Fibroblast of lung (primary cell): ENCODE measurements around the gene MICAL3. TPM values are rescaled to one million over a fixed set of nuclear protein-coding genes. Genes with fewer than 3 reads are reported as not detected.
"Not testable (repeated sequence)": the region's sequence is repeated elsewhere in the genome, so short reads cannot be mapped to it uniquely, and the experiment has no call there.

Experiments used
- DNase-seq, 2 donors: peaks; one replicate each; pipeline versions ENCODE4 v3.0.0 to v3.0.0-alpha.2; 2010; ENCODE audit warnings: low read depth in 2 of 2
- H2AFZ ChIP-seq: 2 replicates; pipeline ENCODE4 v1.5.1; 2012; ENCODE audit warnings: low read length, control low read depth, inconsistent platforms
- H3K27ac ChIP-seq: 2 replicates; pipeline ENCODE4 v1.5.1; 2011; ENCODE audit warnings: low read length, control low read depth; ENCODE audit not compliant: insufficient read depth
- H3K27me3 ChIP-seq: 2 replicates; pipeline ENCODE4 v1.5.1; 2011; ENCODE audit warnings: mild to moderate bottlenecking, low read length; ENCODE audit not compliant: control insufficient read depth, insufficient read depth
- H3K36me3 ChIP-seq: 2 replicates; pipeline ENCODE4 v1.5.1; 2011; ENCODE audit warnings: low read length; ENCODE audit not compliant: control insufficient read depth, insufficient read depth
- H3K4me1 ChIP-seq: 2 replicates; pipeline ENCODE4 v1.5.1; 2011; ENCODE audit warnings: low read length; ENCODE audit not compliant: control insufficient read depth, insufficient read depth; ENCODE audit errors: extremely low read depth
- H3K4me2 ChIP-seq: 2 replicates; pipeline ENCODE4 v1.5.1; 2011; ENCODE audit warnings: low read length, control low read depth; ENCODE audit not compliant: insufficient read depth; ENCODE audit errors: extremely low read depth
- H3K4me3 ChIP-seq, 4 experiments: fragments of 200-600 bp in 1 of 4; sonication (generic) in 1 of 4; replicated peaks in 1 of 4; 2 replicates each; pipeline ENCODE4 v1.5.1; 2011 to 2016; ENCODE audit warnings: low read length in 4 of 4, low read depth in 3 of 4, mild to moderate bottlenecking in 3 of 4, control low read depth in 2 of 4, inconsistent platforms in 1 of 4, mixed read lengths in 1 of 4; ENCODE audit not compliant: insufficient read depth in 1 of 4; ENCODE audit errors: control extremely low read depth in 1 of 4
- H3K79me2 ChIP-seq: 2 replicates; pipeline ENCODE4 v1.5.1; 2012; ENCODE audit warnings: mild to moderate bottlenecking, low read length, inconsistent platforms; ENCODE audit not compliant: control insufficient read depth, insufficient read depth
- H3K9ac ChIP-seq: 2 replicates; pipeline ENCODE4 v1.5.1; 2011; ENCODE audit warnings: mild to moderate bottlenecking, low read length, control low read depth; ENCODE audit not compliant: insufficient read depth
- H3K9me3 ChIP-seq: 2 replicates; pipeline ENCODE4 v1.5.1; 2012; ENCODE audit warnings: low read depth, low read length; ENCODE audit not compliant: control insufficient read depth, insufficient read depth
- H4K20me1 ChIP-seq: 2 replicates; pipeline ENCODE4 v1.5.1; 2011; ENCODE audit warnings: low read length; ENCODE audit not compliant: control insufficient read depth, insufficient read depth; ENCODE audit errors: extremely low read depth
- EZH2 ChIP-seq: IDR thresholded peaks from 2 replicates; pipeline ENCODE4 v1.5.1; 2012; ENCODE audit warnings: low read length, control low read depth, mild to moderate bottlenecking; ENCODE audit errors: missing control alignments
- polyA plus RNA-seq, 2 donors: library from polyadenylated mRNA; depleted of rRNA in 1 of 2; stranded (reverse) in 1 of 2; unstranded in 1 of 2; fragments of >200 nt; gene quantifications; 2 replicates each; pipeline ENCODE4 v1.2.1, GENCODE V29; 2011 to 2012; ENCODE audit warnings: missing spikeins in 1 of 2
- total RNA-seq: library from RNA; depleted of rRNA; stranded (reverse); fragments of >200 nt; gene quantifications from 2 replicates; pipeline ENCODE4 v1.2.1, GENCODE V29; 2014
- TF ChIP-seq, protein P1 (sequence below), 2 donors: IDR thresholded peaks in 1 of 2; conservative IDR thresholded peaks in 1 of 2; 1 replicate in 1 of 2; 2 replicates in 1 of 2; pipeline ENCODE4 v1.5.1; 2011 to 2012; ENCODE audit warnings: low read length in 2 of 2, control low read depth in 1 of 2, inconsistent platforms in 1 of 2, low read depth in 1 of 2, mild to moderate bottlenecking in 1 of 2

Gene MICAL3
- total and polyA plus RNA-seq, 2 donors (not counting 1 experiment from before 2014, with no cell fraction given): 10.8 to 22.6 TPM

DNA sequence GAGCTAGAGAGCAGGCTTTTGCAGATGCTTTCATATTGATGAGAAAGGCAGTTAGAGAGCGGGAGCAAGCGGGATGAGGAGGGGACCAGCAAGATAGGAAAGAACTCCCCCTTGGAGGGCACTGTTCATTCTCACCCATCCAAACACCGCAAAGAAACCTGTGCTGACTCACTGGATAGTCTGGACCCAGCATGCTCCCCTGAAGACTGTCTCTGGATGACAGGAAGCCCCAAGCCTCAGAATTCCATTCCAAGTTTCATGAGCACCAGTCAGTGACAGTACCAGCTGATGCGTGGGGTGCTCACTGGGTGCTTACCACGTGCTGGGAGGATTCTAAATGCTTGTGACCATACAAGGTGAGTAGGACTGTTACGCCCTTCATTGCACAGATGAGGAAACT lies 34.2 kb downstream of the MICAL3 start:
- Histone ChIP-seq H3K36me3 (no peaks in the 10 kb centered on the region), H3K4me3 (no peak overlapping the region), H2AFZ (no peak overlapping the region), H3K79me2 (peaks cover 40% of the 10 kb centered on the region), H4K20me1 (no peaks in the 10 kb centered on the region), H3K9ac (no peak overlapping the region), H3K9me3 (no peaks in the 10 kb centered on the region), H3K4me2 (no peak overlapping the region), H3K4me1 (peaks cover 5% of the 10 kb centered on the region), H3K27ac (no peak overlapping the region), H3K27me3 (no peaks in the 10 kb centered on the region)
- peak in 1 of 2 donors; percentile 58 for DNase-seq
- TF ChIP-seq EZH2: no peak
- TF ChIP-seq, protein P1, sequence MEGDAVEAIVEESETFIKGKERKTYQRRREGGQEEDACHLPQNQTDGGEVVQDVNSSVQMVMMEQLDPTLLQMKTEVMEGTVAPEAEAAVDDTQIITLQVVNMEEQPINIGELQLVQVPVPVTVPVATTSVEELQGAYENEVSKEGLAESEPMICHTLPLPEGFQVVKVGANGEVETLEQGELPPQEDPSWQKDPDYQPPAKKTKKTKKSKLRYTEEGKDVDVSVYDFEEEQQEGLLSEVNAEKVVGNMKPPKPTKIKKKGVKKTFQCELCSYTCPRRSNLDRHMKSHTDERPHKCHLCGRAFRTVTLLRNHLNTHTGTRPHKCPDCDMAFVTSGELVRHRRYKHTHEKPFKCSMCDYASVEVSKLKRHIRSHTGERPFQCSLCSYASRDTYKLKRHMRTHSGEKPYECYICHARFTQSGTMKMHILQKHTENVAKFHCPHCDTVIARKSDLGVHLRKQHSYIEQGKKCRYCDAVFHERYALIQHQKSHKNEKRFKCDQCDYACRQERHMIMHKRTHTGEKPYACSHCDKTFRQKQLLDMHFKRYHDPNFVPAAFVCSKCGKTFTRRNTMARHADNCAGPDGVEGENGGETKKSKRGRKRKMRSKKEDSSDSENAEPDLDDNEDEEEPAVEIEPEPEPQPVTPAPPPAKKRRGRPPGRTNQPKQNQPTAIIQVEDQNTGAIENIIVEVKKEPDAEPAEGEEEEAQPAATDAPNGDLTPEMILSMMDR (conservative IDR thresholded peaks at IDR 0.05 in 1 of 2, IDR thresholded peaks at IDR 0.05 in 1 of 2; ENCODE audit: low read depth in 1 of 2, low read length in 2 of 2): no peak

DNA sequence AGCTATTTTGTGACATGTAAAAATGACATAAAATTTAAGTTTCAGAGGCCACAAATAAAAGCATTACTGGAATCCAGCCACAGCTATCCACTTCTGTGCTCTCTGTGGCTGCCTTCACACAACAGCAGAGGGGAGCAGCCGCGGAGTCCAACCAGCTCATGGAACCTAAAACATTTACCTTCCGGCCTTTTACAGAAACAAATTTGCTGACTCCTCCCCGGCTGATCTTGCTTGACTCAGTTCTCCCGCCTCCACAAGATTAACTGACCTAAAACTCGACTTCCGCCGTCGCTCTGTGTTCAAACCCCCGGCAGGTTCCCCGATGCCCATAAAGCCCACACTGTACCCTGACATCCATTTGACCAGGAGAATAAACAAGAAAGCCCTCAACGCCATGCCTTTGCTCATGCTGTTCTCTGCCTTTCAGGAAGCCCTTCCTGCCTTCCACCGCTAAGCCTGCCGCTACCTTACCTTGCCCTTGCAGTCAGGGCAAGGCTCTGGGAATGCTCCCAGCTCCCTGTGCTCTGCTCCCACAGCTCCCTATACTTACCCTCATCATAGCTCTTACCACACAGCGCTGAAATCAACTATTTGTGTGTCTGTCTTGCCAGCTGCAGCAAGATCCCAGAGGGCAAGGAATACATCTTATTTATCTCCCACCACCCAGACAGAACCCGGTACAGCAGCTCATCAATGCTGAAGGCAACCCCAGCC lies 35.4 kb downstream of the MICAL3 start:
- Histone ChIP-seq H3K27ac (no peak overlapping the region), H3K79me2 (peaks cover 38% of the 10 kb centered on the region), H3K27me3 (no peaks in the 10 kb centered on the region), H2AFZ (no peak overlapping the region), H3K9ac (no peak overlapping the region), H4K20me1 (no peaks in the 10 kb centered on the region), H3K36me3 (no peaks in the 10 kb centered on the region), H3K4me2 (no peak overlapping the region), H3K4me3 (no peak overlapping the region), H3K9me3 (no peaks in the 10 kb centered on the region), H3K4me1 (peaks cover 5% of the 10 kb centered on the region)
- DNase-seq: peak in 1 of 2 donors; percentile 44
- TF ChIP-seq EZH2: no peak
- TF ChIP-seq, protein P1 (conservative IDR thresholded peaks at IDR 0.05 in 1 of 2, IDR thresholded peaks at IDR 0.05 in 1 of 2; ENCODE audit: low read depth in 1 of 2, low read length in 2 of 2): no peak

DNA sequence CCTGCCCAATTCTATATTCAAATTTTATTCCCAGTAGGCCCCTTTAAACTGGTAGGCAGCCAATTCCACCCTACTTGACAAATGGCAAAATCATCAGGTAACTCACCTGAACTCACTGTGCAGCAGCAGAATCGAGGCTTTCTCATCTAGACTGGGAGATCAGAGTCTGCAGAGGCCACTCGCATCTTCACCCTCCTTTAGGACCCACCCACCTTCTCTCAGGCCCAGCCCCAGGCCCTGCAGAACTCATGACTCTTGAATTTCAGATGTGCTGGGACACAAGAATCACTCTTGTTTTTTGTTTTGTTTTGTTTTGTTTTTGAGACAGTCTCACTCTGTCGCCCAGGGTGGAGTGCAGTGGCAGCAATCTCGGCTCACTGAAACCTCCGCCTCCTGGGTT lies 38.8 kb downstream of the MICAL3 start:
- Histone ChIP-seq H3K79me2 (peaks cover 39% of the 10 kb centered on the region), H3K27me3 (no peaks in the 10 kb centered on the region), H4K20me1 (no peaks in the 10 kb centered on the region), H3K36me3 (no peaks in the 10 kb centered on the region), H3K4me2 (no peak overlapping the region), H3K27ac (no peak overlapping the region), H3K9me3 (no peaks in the 10 kb centered on the region), H3K9ac (no peak overlapping the region), H3K4me1 (peaks cover 8% of the 10 kb centered on the region), H2AFZ (no peak overlapping the region), H3K4me3 (no peak overlapping the region)
- TF ChIP-seq EZH2: no peak
- TF ChIP-seq, protein P1 (conservative IDR thresholded peaks at IDR 0.05 in 1 of 2, IDR thresholded peaks at IDR 0.05 in 1 of 2; ENCODE audit: low read depth in 1 of 2, low read length in 2 of 2): no peak
- DNase-seq: no peak

DNA sequence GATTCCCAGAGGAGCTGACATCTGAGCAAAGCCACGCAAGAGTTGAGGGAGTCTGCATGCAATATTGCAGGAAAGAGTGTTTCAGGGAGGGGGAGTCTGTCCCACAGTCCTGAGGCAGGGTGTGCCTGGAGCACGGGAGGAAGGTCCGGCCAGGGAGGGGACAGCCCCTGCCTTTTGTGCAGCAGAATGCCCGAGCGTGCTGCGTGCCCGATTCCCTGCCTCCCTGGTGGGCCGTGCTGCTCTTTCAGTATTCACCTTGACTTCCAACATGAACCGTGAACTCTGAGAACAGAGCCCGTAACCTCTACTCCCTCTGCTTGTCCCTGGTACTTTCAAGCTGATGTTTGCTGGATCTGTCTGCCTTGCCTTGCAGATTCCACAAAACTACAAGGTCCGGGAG lies 39.3 kb downstream of the MICAL3 start:
- H2AFZ ChIP-seq, DNase-seq, H4K20me1 ChIP-seq, H3K36me3 ChIP-seq, H3K27ac ChIP-seq, H3K4me2 ChIP-seq, H3K4me3 ChIP-seq, H3K9ac ChIP-seq, H3K27me3 ChIP-seq, H3K9me3 ChIP-seq: not testable (repeated sequence)
- Histone ChIP-seq H3K79me2 (peaks cover 37% of the 10 kb centered on the region), H3K4me1 (peaks cover 12% of the 10 kb centered on the region)
